ENCODE data around the gene HMGXB4. TPM values are rescaled to one million over a fixed set of nuclear protein-coding genes. Genes with fewer than 3 reads are reported as not detected.

HMGXB4 gene
- total RNA-seq, 1 donor from 2014 or later = 21.4 TPM

DNA sequence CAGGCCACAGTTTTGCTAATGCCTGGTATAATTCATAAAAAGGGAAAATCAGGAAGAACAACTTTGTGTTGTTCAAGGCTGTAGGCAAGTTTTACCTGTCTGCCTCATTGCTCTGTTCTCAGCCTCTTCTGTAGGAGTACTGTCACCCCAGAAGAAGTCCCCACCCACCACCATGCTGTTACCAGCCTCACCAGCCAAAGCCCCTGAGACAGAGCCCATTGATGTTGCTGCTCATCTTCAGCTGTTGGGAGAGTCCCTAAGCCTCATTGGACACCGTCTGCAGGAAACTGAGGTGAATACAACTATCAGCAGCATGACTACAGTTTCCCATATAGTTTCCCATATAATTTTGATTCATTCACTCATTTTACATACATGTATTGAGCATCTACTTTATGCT, 30.8 kb downstream of the HMGXB4 start:
- Mint-ChIP-seq H3K9me3 (ENCODE audit: unreplicated experiment) (no peaks in the 10 kb centered on the region), H3K4me1 (ENCODE audit: unreplicated experiment) (peaks cover 7% of the 10 kb centered on the region), H3K27me3 (ENCODE audit: unreplicated experiment) (peaks cover 2% of the 10 kb centered on the region), H3K27ac (ENCODE audit: unreplicated experiment) (no peak overlapping the region), H3K36me3 (ENCODE audit: low read depth, unreplicated experiment) (peaks cover 13% of the 10 kb centered on the region), H3K4me3 (ENCODE audit: unreplicated experiment) (no peak overlapping the region)
- TF ChIP-seq, protein P1, sequence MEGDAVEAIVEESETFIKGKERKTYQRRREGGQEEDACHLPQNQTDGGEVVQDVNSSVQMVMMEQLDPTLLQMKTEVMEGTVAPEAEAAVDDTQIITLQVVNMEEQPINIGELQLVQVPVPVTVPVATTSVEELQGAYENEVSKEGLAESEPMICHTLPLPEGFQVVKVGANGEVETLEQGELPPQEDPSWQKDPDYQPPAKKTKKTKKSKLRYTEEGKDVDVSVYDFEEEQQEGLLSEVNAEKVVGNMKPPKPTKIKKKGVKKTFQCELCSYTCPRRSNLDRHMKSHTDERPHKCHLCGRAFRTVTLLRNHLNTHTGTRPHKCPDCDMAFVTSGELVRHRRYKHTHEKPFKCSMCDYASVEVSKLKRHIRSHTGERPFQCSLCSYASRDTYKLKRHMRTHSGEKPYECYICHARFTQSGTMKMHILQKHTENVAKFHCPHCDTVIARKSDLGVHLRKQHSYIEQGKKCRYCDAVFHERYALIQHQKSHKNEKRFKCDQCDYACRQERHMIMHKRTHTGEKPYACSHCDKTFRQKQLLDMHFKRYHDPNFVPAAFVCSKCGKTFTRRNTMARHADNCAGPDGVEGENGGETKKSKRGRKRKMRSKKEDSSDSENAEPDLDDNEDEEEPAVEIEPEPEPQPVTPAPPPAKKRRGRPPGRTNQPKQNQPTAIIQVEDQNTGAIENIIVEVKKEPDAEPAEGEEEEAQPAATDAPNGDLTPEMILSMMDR (IDR thresholded peaks at IDR 0.05; ENCODE audit: unreplicated experiment) = no peak
- no peak for DNase-seq (ENCODE audit: low spot score)

- peak overlapping the region; percentile 28 for H3K27ac Mint-ChIP-seq (ENCODE audit: unreplicated experiment)
- no peak overlapping the region for H3K4me3 Mint-ChIP-seq (ENCODE audit: unreplicated experiment)
- H3K9me3 Mint-ChIP-seq (ENCODE audit: unreplicated experiment) = no peaks in the 10 kb centered on the region
- peaks cover 22% of the 10 kb centered on the region for H3K4me1 Mint-ChIP-seq (ENCODE audit: unreplicated experiment)
- no peak for DNase-seq (ENCODE audit: low spot score)
- H3K27me3 Mint-ChIP-seq (ENCODE audit: unreplicated experiment) = no peaks in the 10 kb centered on the region
- H3K36me3 Mint-ChIP-seq (ENCODE audit: low read depth, unreplicated experiment) = peaks cover 7% of the 10 kb centered on the region
- TF ChIP-seq, protein P1 (IDR thresholded peaks at IDR 0.05; ENCODE audit: unreplicated experiment) = no peak
Measured at GRCh38 chr22:35292786-35293185, 35.5 kb downstream of the HMGXB4 start.

- no peak overlapping the region for H3K4me3 Mint-ChIP-seq (ENCODE audit: unreplicated experiment)
- H3K9me3 Mint-ChIP-seq (ENCODE audit: unreplicated experiment) = no peaks in the 10 kb centered on the region
- peaks cover 4% of the 10 kb centered on the region for H3K36me3 Mint-ChIP-seq (ENCODE audit: low read depth, unreplicated experiment)
- peaks cover 22% of the 10 kb centered on the region for H3K4me1 Mint-ChIP-seq (ENCODE audit: unreplicated experiment)
- H3K27ac Mint-ChIP-seq (ENCODE audit: unreplicated experiment) = no peak overlapping the region
- H3K27me3 Mint-ChIP-seq (ENCODE audit: unreplicated experiment) = peaks cover 3% of the 10 kb centered on the region
- TF ChIP-seq, protein P1 (IDR thresholded peaks at IDR 0.05; ENCODE audit: unreplicated experiment) = no peak
- DNase-seq (ENCODE audit: low spot score) = no peak
Measured at GRCh38 chr22:35296051-35296450, 38.8 kb downstream of the HMGXB4 start.

DNA sequence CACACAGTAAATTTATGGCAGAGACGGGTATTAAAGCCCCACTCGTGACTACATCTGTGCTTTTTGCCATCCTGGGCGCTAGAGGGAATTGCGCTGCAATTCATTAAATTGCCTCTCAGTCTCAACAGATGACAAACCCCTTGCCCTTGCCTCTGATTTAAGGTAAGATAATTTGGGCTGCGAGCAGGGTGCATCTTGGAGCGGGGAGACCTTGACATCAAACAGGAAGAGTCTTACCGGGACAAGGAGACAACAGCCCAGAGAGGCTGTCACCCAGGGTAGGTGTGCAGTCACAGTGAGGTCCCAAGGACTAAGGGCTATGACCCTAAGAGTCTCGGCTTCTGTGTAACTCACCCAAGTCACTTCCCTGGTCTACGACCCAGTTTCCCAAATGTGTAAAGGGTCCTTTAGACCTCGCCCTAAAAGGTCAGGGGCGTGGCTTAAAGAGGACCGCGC, 42.0 kb downstream of the HMGXB4 start:
- Mint-ChIP-seq H3K27me3 (ENCODE audit: unreplicated experiment) (peaks cover 3% of the 10 kb centered on the region), H3K27ac (ENCODE audit: unreplicated experiment) (peak overlapping the region; percentile 84), H3K4me3 (ENCODE audit: unreplicated experiment) (peak overlapping the region; percentile 84), H3K9me3 (ENCODE audit: unreplicated experiment) (no peaks in the 10 kb centered on the region), H3K36me3 (ENCODE audit: low read depth, unreplicated experiment) (no peaks in the 10 kb centered on the region), H3K4me1 (ENCODE audit: unreplicated experiment) (peaks cover 14% of the 10 kb centered on the region)
- no peak for DNase-seq (ENCODE audit: low spot score)
- TF ChIP-seq, protein P1 (IDR thresholded peaks at IDR 0.05; ENCODE audit: unreplicated experiment) = no peak

DNA sequence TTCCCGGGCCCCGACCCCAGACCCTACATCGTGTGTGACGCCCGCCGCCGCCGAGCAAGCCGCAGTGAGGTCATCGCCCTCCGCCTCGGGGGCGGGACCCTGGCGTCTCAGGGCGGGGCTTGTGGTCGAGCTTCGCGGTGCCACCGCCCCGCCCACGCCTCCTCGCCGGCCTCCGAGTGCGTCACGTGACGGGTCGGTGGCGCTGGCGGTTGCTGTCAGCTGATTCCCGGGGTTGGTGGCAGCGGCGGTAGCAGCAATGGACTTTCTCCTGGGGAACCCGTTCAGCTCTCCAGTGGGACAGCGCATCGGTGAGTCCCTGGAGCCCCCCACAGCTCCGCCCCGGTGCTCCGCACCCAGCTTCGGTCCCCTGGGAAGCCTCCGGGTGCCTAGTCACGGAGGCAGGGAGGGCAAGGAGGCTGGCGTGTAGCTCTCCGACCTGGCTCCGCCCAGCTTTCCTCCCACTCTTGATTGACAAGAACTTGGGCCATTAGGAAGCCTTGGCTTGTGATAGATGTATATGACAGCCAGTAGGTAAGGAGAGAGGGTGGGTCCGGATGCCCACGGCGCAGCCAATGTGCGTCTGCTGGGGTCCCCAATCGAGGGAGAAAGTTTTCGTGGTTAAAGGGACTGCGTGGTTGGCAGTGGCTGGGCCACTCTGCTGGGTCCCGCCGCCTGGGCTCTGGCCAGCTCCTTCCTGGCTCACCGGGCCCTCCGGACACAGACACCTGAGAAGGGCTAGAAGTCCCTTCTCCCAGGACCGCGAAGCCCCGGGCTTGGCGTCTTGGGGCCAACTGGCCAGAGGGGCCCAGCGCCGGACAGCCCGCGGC, 42.6 kb downstream of the HMGXB4 start, which contains the start of gene TOM1:
TSS of gene TOM1 (plus strand) at position 222 of the 827 bp plus-strand sequence. CDS start at position 257, 35 bp downstream.
- no peaks in the 10 kb centered on the region for H3K9me3 Mint-ChIP-seq (ENCODE audit: unreplicated experiment)
- TF ChIP-seq, protein P1 (IDR thresholded peaks at IDR 0.05; ENCODE audit: unreplicated experiment) = no peak
- H3K27ac Mint-ChIP-seq (ENCODE audit: unreplicated experiment) = peak within 1 kb of the TSS; percentile 84
- DNase-seq (ENCODE audit: low spot score) = peak; percentile 98
- H3K27me3 Mint-ChIP-seq (ENCODE audit: unreplicated experiment) = peaks cover 3% of the 10 kb centered on the region
- peaks cover 11% of the 10 kb centered on the region for H3K4me1 Mint-ChIP-seq (ENCODE audit: unreplicated experiment)
- H3K4me3 Mint-ChIP-seq (ENCODE audit: unreplicated experiment) = peak within 1 kb of the TSS; percentile 90
- no peaks in the 10 kb centered on the region for H3K36me3 Mint-ChIP-seq (ENCODE audit: low read depth, unreplicated experiment)
